ENCODE data around the gene ANO3. TPM values are rescaled to one million over a fixed set of nuclear protein-coding genes. Genes with fewer than 3 reads are reported as not detected.
A peak's percentile ranks its signal among the peaks of the same experiment; 100 is the strongest.
"Not testable (repeated sequence)": the region's sequence is repeated elsewhere in the genome, so short reads cannot be mapped to it uniquely, and the experiment has no call there.

Gene ANO3
- total RNA-seq, 4 donors from 2014 or later, result 0.13 to 0.63 (median 0.52) TPM

GRCh38 chr11:26623076-26623659, 291.2 kb downstream of the ANO3 start:
- Histone ChIP-seq H3K4me1 (peaks cover 0 to 5% of the 10 kb centered on the region in 2 donors), H3K27me3 (no peaks in the 10 kb centered on the region), H3K27ac (no peak overlapping the region), H3K4me3 (replicated peaks in 1 of 3) (no peak overlapping the region), H3K9me3 (no peaks in the 10 kb centered on the region), H3K36me3 (no peaks in the 10 kb centered on the region)
- no peak for TF ChIP-seq CTCF (IDR thresholded peaks at IDR 0.05)
- TF ChIP-seq POLR2A (IDR thresholded peaks at IDR 0.05), result no peak
- intact Hi-C loops (cut with DNase I), result no loop called here
- no peak for DNase-seq
- 79 to 95% methylated on average over 2 of the region's 2 CpGs for WGBS, 2 donors

GRCh38 chr11:26626346-26626745, 294.4 kb downstream of the ANO3 start:
- Histone ChIP-seq H3K9me3 (no peaks in the 10 kb centered on the region), H3K27me3 (no peaks in the 10 kb centered on the region), H3K27ac (no peak overlapping the region), H3K4me1 (peaks cover 0 to 5% of the 10 kb centered on the region in 2 donors), H3K36me3 (no peaks in the 10 kb centered on the region), H3K4me3 (replicated peaks in 1 of 3) (no peak overlapping the region)
- TF ChIP-seq CTCF (IDR thresholded peaks at IDR 0.05), result no peak
- no peak for TF ChIP-seq POLR2A (IDR thresholded peaks at IDR 0.05)
- WGBS, 2 donors, result 96 to 98% methylated on average over 1 of the region's 1 CpG
- intact Hi-C loops (cut with DNase I), result no loop called here
- DNase-seq, result no peak

- H3K9me3 ChIP-seq, result no peaks in the 10 kb centered on the region
- no peak for TF ChIP-seq POLR2A (IDR thresholded peaks at IDR 0.05)
- TF ChIP-seq CTCF (IDR thresholded peaks at IDR 0.05), result no peak
Measured at GRCh38 chr11:26632691-26633159, 300.8 kb downstream of the ANO3 start.

GRCh38 chr11:26643314-26643713, 311.4 kb downstream of the ANO3 start:
- not testable (repeated sequence) for H3K27ac ChIP-seq; H3K9me3 ChIP-seq; H3K4me3 ChIP-seq (replicated peaks in 1 of 3); H3K4me1 ChIP-seq; H3K27me3 ChIP-seq; DNase-seq; H3K36me3 ChIP-seq
- intact Hi-C loops (cut with DNase I), result loop anchor here (10.0 kb wide), 1 partner anchor 119 kb away; no protein-coding TSS in a partner anchor
- 94 to 96% methylated on average over 10 of the region's 10 CpGs for WGBS, 2 donors

More at GRCh38 chr11:26632691-26633159, 300.8 kb downstream of the ANO3 start:
- Histone ChIP-seq H3K4me3 (replicated peaks in 1 of 3) (no peak overlapping the region), H3K27me3 (no peaks in the 10 kb centered on the region), H3K4me1 (no peaks in the 10 kb centered on the region), H3K36me3 (no peaks in the 10 kb centered on the region), H3K27ac (no peak overlapping the region)
- whole genome bisulfite sequencing, 2 donors, result 38 to 70% methylated on average over 2 of the region's 2 CpGs
- DNase-seq, result no peak
- intact Hi-C loops (cut with DNase I), result no loop called here

GRCh38 chr11:26649884-26650283, 318.0 kb downstream of the ANO3 start:
- H3K9me3 ChIP-seq, result no peaks in the 10 kb centered on the region
- H3K36me3 ChIP-seq, result no peaks in the 10 kb centered on the region
- no peaks in the 10 kb centered on the region for H3K27me3 ChIP-seq
- 39 to 44% methylated on average over 8 of the region's 8 CpGs for WGBS, 2 donors
- no peak overlapping the region for H3K27ac ChIP-seq
- intact Hi-C loops (cut with DNase I), result loop anchor here (10.0 kb wide), 2 partner anchors 125 to 355 kb away; no protein-coding TSS in a partner anchor
- DNase-seq, result peak; percentile 77 to 78
- no peaks in the 10 kb centered on the region for H3K4me1 ChIP-seq
- TF ChIP-seq CTCF (IDR thresholded peaks at IDR 0.05) (peak; percentile 30 to 79 (median 76)), POLR2A (IDR thresholded peaks at IDR 0.05) (no peak)
- no peak overlapping the region for H3K4me3 ChIP-seq (replicated peaks in 1 of 3)

Measured in thyroid gland (tissue), 4 donors.